Loucy (cell line): ENCODE results near the gene CYFIP1.

Source experiments
- H2AFZ ChIP-seq: fragments of 200-600 bp; sonication (generic); 2 replicates; pipeline ENCODE4 v1.6.0; 2016; ENCODE audit warnings: antibody characterized with exemption, mild to moderate bottlenecking, low read length, moderate library complexity
- H3F3A ChIP-seq: fragments of 200-600 bp; 2 replicates; pipeline ENCODE4 v1.6.0; 2016; ENCODE audit warnings: antibody characterized with exemption, low read depth, mild to moderate bottlenecking
- H3K27me3 ChIP-seq: fragments of 200-600 bp; sonication (generic); 2 replicates; pipeline ENCODE4 v1.6.1; 2014; ENCODE audit warnings: low read length, mild to moderate bottlenecking; ENCODE audit not compliant: insufficient read depth, poor library complexity, severe bottlenecking
- H3K36me3 ChIP-seq: fragments of 200-600 bp; sonication (generic); 2 replicates; pipeline ENCODE4 v1.6.1; 2016; ENCODE audit warnings: low read length; ENCODE audit not compliant: insufficient read depth
- H3K4me1 ChIP-seq: fragments of 200-600 bp; sonication (generic); 2 replicates; pipeline ENCODE4 v1.5.1; 2014; ENCODE audit warnings: low read length, mild to moderate bottlenecking; ENCODE audit not compliant: insufficient read depth, poor library complexity, severe bottlenecking
- H3K4me2 ChIP-seq: fragments of 200-600 bp; sonication (generic); 2 replicates; pipeline ENCODE4 v1.6.0; 2014; ENCODE audit warnings: antibody characterized with exemption, low read length, low read depth, mild to moderate bottlenecking; ENCODE audit not compliant: poor library complexity, severe bottlenecking
- H3K4me3 ChIP-seq: fragments of 200-600 bp; sonication (generic); 2 replicates; pipeline ENCODE4 v1.5.1; 2014; ENCODE audit warnings: low read length, mild to moderate bottlenecking, mixed read lengths; ENCODE audit not compliant: poor library complexity, severe bottlenecking
- H3K79me2 ChIP-seq: fragments of 200-600 bp; sonication (generic); 2 replicates; pipeline ENCODE4 v1.6.1; 2014; ENCODE audit warnings: low read length; ENCODE audit not compliant: insufficient read depth
- H3K9ac ChIP-seq: fragments of 200-600 bp; sonication (generic); 2 replicates; pipeline ENCODE4 v1.6.0; 2014; ENCODE audit warnings: mild to moderate bottlenecking, low read depth, low read length, moderate library complexity; ENCODE audit not compliant: poor library complexity, severe bottlenecking
- H3K9me2 ChIP-seq: fragments of 200-600 bp; sonication (generic); replicated peaks from 2 replicates; pipeline ENCODE4 v1.6.1; 2016; ENCODE audit warnings: low read depth, low read length, mixed read lengths
- H3K9me3 ChIP-seq: fragments of 200-600 bp; sonication (generic); 2 replicates; pipeline ENCODE4 v1.6.1; 2014; ENCODE audit warnings: mild to moderate bottlenecking, antibody characterized with exemption, low read length, low read depth; ENCODE audit not compliant: insufficient read depth
- H4K20me1 ChIP-seq: fragments of 200-600 bp; sonication (generic); 2 replicates; pipeline ENCODE4 v1.6.0; 2014; ENCODE audit warnings: antibody characterized with exemption, low read length, mild to moderate bottlenecking; ENCODE audit not compliant: insufficient read depth, poor library complexity, severe bottlenecking
- EZH2phosphoT487 ChIP-seq: fragments of 200-600 bp; IDR thresholded peaks from 2 replicates; pipeline ENCODE4 v1.6.1; 2018; ENCODE audit warnings: antibody characterized with exemption, mild to moderate bottlenecking, moderate library complexity, borderline replicate concordance
- TF ChIP-seq, protein P1 (sequence below): fragments of 200-600 bp; sonication (generic); conservative IDR thresholded peaks from 2 replicates; pipeline ENCODE4 v1.5.1; 2014; ENCODE audit warnings: mild to moderate bottlenecking, antibody characterized with exemption, low read length

CYFIP1 gene

GRCh38 chr15:22969489-22969888 is 10.7 kb downstream of the CYFIP1 start:
- H3K79me2 ChIP-seq = peaks cover 5% of the 10 kb centered on the region; the same call in 1 of the 2 replicates
- no peak overlapping the region for H2AFZ ChIP-seq
- no peaks in the 10 kb centered on the region for H3K9me3 ChIP-seq
- H3F3A ChIP-seq = no peaks in the 10 kb centered on the region
- H3K4me3 ChIP-seq = no peak overlapping the region
- H3K4me1 ChIP-seq = no peaks in the 10 kb centered on the region
- H3K9me2 ChIP-seq = no peaks in the 10 kb centered on the region
- H3K9ac ChIP-seq = no peak overlapping the region
- H3K36me3 ChIP-seq = no peaks in the 10 kb centered on the region
- H3K4me2 ChIP-seq = no peak overlapping the region
- H3K27me3 ChIP-seq = no peaks in the 10 kb centered on the region
- TF ChIP-seq EZH2phosphoT487 = no peak
- TF ChIP-seq, protein P1, sequence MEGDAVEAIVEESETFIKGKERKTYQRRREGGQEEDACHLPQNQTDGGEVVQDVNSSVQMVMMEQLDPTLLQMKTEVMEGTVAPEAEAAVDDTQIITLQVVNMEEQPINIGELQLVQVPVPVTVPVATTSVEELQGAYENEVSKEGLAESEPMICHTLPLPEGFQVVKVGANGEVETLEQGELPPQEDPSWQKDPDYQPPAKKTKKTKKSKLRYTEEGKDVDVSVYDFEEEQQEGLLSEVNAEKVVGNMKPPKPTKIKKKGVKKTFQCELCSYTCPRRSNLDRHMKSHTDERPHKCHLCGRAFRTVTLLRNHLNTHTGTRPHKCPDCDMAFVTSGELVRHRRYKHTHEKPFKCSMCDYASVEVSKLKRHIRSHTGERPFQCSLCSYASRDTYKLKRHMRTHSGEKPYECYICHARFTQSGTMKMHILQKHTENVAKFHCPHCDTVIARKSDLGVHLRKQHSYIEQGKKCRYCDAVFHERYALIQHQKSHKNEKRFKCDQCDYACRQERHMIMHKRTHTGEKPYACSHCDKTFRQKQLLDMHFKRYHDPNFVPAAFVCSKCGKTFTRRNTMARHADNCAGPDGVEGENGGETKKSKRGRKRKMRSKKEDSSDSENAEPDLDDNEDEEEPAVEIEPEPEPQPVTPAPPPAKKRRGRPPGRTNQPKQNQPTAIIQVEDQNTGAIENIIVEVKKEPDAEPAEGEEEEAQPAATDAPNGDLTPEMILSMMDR = no peak
- no peaks in the 10 kb centered on the region for H4K20me1 ChIP-seq

DNA sequence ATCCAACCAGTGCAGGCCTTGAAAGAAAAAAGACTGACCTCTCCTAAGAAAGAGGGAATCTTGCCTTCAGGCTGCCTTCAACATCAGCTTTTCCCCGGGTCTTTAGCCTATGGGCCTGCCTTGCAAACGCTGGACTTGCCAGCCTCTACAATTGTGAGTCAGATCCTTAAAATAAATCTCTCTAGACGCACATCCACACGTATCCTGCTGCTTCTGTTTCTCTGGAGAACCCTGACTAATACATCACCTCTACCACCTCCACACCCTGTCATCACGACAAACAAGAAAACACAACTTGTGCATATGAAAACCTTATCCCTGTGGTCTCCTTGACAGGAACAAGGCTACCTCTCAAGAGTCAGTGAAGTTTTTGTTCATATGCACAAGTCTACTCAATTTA is 11.8 kb downstream of the CYFIP1 start:
- no peaks in the 10 kb centered on the region for H3K4me1 ChIP-seq
- no peaks in the 10 kb centered on the region for H3K36me3 ChIP-seq
- H3K9me2 ChIP-seq = no peaks in the 10 kb centered on the region
- peaks cover 5% of the 10 kb centered on the region; the same call in 1 of the 2 replicates for H3K79me2 ChIP-seq
- H3F3A ChIP-seq = no peaks in the 10 kb centered on the region
- TF ChIP-seq EZH2phosphoT487 = no peak
- TF ChIP-seq, protein P1 = no peak
- H3K4me3 ChIP-seq = no peak overlapping the region
- no peak overlapping the region for H2AFZ ChIP-seq
- no peaks in the 10 kb centered on the region for H4K20me1 ChIP-seq
- no peaks in the 10 kb centered on the region for H3K9me3 ChIP-seq
- H3K9ac ChIP-seq = no peak overlapping the region
- no peaks in the 10 kb centered on the region for H3K27me3 ChIP-seq
- no peak overlapping the region for H3K4me2 ChIP-seq

DNA sequence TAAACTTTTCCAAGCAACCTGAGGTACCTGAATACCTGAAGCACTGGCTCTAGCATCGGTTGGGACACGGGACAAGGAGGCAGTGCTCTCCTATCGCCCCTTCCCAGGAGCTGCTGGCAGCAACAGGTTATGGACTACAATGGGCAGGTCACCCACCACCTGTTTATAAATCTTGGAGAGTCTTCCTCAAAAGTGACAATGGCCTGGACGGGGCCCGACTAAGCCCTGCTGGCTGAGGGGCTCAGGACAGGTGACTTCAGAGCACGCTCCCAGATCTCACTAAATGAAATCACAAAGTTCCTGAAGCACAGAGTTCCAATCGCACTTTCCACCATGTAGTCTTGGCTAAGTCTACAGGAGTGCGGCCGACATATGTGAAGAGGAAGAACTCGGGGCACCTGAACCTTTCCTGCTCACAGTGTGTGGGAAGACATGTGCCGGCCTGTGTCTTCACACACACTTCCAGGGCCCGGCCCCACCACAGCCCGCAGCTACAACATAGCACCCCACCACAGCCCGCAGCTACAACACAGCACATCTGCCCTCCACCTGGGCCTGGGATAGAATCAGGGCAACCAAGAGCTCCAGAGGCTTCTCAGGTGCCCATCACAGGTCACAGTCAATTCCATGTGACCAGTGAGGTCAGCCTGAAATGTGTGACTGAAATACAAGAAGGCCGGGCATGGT is 12.9 kb downstream of the CYFIP1 start:
- Histone ChIP-seq H3K27me3 (no peaks in the 10 kb centered on the region), H3K9me2 (no peaks in the 10 kb centered on the region), H3K4me1 (no peaks in the 10 kb centered on the region), H3K4me3 (no peak overlapping the region), H3K4me2 (no peak overlapping the region), H3K9ac (no peak overlapping the region), H3K36me3 (no peaks in the 10 kb centered on the region), H3K79me2 (peaks cover 5% of the 10 kb centered on the region; the same call in 1 of the 2 replicates), H3K9me3 (no peaks in the 10 kb centered on the region), H4K20me1 (no peaks in the 10 kb centered on the region), H3F3A (no peaks in the 10 kb centered on the region), H2AFZ (no peak overlapping the region)
- TF ChIP-seq EZH2phosphoT487 = no peak
- TF ChIP-seq, protein P1 = no peak
